Chondrocyte (in vitro differentiated cells): ENCODE results near the gene EN2. TPM values are rescaled to one million over a fixed set of nuclear protein-coding genes. Genes with fewer than 3 reads are reported as not detected.
A peak's percentile ranks its signal among the peaks of the same experiment; 100 is the strongest.

Experiments used
- DNase-seq: peaks from one replicate; pipeline ENCODE4 v3.0.0; 2021; ENCODE audit warnings: mixed read lengths, low spot score
- H3K27ac Mint-ChIP-seq: one replicate; pipeline ENCODE4 v1.8.0; 2021; ENCODE audit warnings: mild to moderate bottlenecking, moderate library complexity, mixed read lengths; ENCODE audit not compliant: unreplicated experiment
- H3K27me3 Mint-ChIP-seq: 2 replicates; pipeline ENCODE4 v1.8.0; 2021; ENCODE audit warnings: low read depth, mixed read lengths
- H3K36me3 Mint-ChIP-seq: 2 replicates; pipeline ENCODE4 v1.8.0; 2021; ENCODE audit warnings: low read depth, mixed read lengths
- H3K4me1 Mint-ChIP-seq: 2 replicates; pipeline ENCODE4 v1.8.0; 2021; ENCODE audit warnings: low read depth, mild to moderate bottlenecking, mixed read lengths
- H3K4me3 Mint-ChIP-seq: one replicate; pipeline ENCODE4 v1.8.0; 2021; ENCODE audit warnings: mild to moderate bottlenecking, moderate library complexity, mixed read lengths; ENCODE audit not compliant: unreplicated experiment
- H3K9me3 Mint-ChIP-seq: 2 replicates; pipeline ENCODE4 v1.8.0; 2021; ENCODE audit warnings: low read depth, mixed read lengths
- long read RNA-seq: library from polyadenylated mRNA; stranded (forward); transcript quantifications from one replicate; pipeline ENCODE4 v2.0.0, GENCODE V29; 2021
- total RNA-seq: library from RNA; stranded (reverse); gene quantifications from 3 replicates; pipeline ENCODE4 v1.2.1, GENCODE V29; 2021
- TF ChIP-seq, protein P1 (sequence below): fragments of 200-600 bp; sonication (generic); IDR thresholded peaks from 2 replicates; pipeline ENCODE4 v1.5.0; 2021; ENCODE audit warnings: antibody characterized with exemption, mild to moderate bottlenecking, moderate library complexity

EN2 gene
- 0.15 to 0.99 TPM (median 0.15 TPM) in 3 replicates for total RNA-seq
- long read RNA-seq, partial matches to known transcripts, result 0 of 2 reads
- long read RNA-seq, other reads (novel, unspliced or antisense), result 0 of 2 reads

DNA sequence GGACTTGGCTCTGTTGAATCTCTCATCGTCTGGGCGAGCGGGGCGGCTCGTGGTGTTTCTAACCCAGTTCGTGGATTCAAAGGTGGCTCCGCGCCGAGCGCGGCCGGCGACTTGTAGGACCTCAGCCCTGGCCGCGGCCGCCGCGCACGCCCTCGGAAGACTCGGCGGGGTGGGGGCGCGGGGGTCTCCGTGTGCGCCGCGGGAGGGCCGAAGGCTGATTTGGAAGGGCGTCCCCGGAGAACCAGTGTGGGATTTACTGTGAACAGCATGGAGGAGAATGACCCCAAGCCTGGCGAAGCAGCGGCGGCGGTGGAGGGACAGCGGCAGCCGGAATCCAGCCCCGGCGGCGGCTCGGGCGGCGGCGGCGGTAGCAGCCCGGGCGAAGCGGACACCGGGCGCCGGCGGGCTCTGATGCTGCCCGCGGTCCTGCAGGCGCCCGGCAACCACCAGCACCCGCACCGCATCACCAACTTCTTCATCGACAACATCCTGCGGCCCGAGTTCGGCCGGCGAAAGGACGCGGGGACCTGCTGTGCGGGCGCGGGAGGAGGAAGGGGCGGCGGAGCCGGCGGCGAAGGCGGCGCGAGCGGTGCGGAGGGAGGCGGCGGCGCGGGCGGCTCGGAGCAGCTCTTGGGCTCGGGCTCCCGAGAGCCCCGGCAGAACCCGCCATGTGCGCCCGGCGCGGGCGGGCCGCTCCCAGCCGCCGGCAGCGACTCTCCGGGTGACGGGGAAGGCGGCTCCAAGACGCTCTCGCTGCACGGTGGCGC, at the start of gene EN2:
Gene EN2, plus strand, starts transcription at position 19 of the 767 bp plus-strand sequence. Its CDS starts 249 bp downstream, at position 268.
- Mint-ChIP-seq H3K4me1 (peaks cover 16% of the 10 kb centered on the region), H3K4me3 (peak within 1 kb of the TSS; percentile 67), H3K36me3 (no peaks in the 10 kb centered on the region), H3K27ac (no peak within 1 kb of the TSS), H3K27me3 (peaks cover 60% of the 10 kb centered on the region), H3K9me3 (no peaks in the 10 kb centered on the region)
- no peak for DNase-seq
- TF ChIP-seq, protein P1, sequence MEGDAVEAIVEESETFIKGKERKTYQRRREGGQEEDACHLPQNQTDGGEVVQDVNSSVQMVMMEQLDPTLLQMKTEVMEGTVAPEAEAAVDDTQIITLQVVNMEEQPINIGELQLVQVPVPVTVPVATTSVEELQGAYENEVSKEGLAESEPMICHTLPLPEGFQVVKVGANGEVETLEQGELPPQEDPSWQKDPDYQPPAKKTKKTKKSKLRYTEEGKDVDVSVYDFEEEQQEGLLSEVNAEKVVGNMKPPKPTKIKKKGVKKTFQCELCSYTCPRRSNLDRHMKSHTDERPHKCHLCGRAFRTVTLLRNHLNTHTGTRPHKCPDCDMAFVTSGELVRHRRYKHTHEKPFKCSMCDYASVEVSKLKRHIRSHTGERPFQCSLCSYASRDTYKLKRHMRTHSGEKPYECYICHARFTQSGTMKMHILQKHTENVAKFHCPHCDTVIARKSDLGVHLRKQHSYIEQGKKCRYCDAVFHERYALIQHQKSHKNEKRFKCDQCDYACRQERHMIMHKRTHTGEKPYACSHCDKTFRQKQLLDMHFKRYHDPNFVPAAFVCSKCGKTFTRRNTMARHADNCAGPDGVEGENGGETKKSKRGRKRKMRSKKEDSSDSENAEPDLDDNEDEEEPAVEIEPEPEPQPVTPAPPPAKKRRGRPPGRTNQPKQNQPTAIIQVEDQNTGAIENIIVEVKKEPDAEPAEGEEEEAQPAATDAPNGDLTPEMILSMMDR, result no peak

DNA sequence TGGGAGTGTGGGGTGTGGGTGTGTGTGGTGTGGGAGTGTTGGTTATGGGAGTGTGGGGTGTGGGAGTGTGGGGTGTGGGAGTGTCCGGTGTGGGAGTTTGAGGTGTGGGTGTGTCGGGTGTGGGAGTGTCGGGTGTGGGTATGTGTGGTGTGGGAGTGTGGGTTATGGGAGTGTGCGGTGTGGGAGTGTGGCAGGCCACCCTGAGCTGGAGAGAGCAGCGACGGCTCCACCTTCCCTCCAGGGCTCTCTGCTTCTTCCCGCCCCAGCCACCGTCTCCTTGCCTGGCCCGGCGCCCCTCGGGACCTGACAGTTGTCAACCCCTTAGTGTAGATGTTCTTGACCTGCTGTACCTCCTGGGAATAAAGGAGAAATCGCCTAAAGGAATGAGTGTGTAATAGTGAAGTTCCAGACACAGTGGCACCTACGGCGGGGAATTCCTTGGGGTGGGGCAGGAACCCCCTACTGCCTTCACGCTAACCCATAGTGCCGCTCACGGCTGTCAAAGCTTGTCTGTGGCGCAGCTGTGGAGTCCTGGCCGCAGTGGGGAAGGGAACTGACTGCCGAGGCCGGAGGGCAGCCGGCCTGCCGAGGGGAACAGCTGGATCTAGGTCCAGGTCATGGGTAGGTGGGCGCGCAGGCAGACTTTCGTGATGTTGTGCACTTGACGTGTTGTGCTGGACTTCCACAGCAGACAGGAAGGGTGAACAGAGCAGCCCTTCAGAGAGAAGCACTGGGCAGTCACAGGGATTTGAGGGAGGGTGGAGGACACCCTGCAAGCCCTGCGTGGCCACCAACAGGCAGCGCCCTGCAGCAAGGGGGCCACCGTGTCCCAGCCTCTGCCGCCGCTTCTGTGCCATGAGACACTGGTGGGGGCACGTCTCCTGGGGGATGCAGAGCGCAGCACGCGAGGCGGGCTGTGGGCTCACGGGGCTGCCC, 49.0 kb upstream of the EN2 start:
- Mint-ChIP-seq H3K27me3 (peaks cover 37% of the 10 kb centered on the region), H3K36me3 (peaks cover 2% of the 10 kb centered on the region), H3K4me3 (no peak overlapping the region), H3K4me1 (peaks cover 5% of the 10 kb centered on the region), H3K27ac (no peak overlapping the region), H3K9me3 (no peaks in the 10 kb centered on the region)
- no peak for DNase-seq
- TF ChIP-seq, protein P1, result no peak

DNA sequence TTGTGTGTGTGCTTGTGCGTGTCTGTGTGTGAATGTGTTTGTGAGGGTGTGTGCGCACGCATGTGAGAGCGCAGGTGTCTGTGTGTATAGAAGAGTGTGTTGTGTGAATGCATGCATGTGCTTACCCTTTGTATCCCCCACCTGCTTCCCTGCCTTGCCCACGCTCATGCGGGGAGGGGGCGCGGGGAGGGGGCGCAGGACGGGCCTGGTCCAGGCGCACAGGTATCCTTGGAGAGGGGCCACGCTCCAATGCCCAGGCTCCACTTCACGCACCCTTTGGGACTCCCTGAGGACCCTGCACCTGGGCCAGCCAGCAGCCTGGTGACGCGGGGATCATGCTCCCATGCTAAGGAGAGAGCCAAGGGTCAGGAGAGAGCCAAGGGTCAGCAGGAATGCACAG, 47.9 kb upstream of the EN2 start:
- H3K4me3 Mint-ChIP-seq, result no peak overlapping the region
- no peak overlapping the region for H3K27ac Mint-ChIP-seq
- TF ChIP-seq, protein P1, result no peak
- peaks cover 33% of the 10 kb centered on the region for H3K27me3 Mint-ChIP-seq
- DNase-seq, result no peak
- H3K4me1 Mint-ChIP-seq, result peaks cover 5% of the 10 kb centered on the region
- no peaks in the 10 kb centered on the region for H3K9me3 Mint-ChIP-seq
- peaks cover 2% of the 10 kb centered on the region for H3K36me3 Mint-ChIP-seq

DNA sequence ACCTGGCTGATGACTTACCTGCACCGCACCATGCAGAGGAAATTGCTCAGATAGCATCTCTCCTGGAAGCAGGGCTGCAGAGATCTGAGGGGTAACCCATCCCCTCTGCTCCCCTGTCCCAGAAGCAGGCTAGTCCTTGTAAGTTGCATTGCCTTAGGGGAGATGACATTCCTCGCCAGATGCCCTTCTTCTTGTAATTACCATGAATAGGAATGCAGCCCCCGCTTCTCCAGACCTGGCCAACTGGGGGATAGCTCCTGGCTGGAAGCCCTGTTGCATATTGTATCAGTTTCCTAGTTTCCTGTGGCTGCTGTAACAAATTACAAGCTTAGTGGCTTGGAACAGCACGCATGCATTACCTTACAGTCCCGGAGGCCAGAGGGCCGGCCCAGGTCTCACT, 47.5 kb upstream of the EN2 start:
- no peak overlapping the region for H3K4me3 Mint-ChIP-seq
- DNase-seq, result no peak
- no peaks in the 10 kb centered on the region for H3K9me3 Mint-ChIP-seq
- H3K27ac Mint-ChIP-seq, result no peak overlapping the region
- peaks cover 32% of the 10 kb centered on the region for H3K27me3 Mint-ChIP-seq
- H3K36me3 Mint-ChIP-seq, result peaks cover 2% of the 10 kb centered on the region
- TF ChIP-seq, protein P1, result no peak
- peaks cover 5% of the 10 kb centered on the region for H3K4me1 Mint-ChIP-seq

DNA sequence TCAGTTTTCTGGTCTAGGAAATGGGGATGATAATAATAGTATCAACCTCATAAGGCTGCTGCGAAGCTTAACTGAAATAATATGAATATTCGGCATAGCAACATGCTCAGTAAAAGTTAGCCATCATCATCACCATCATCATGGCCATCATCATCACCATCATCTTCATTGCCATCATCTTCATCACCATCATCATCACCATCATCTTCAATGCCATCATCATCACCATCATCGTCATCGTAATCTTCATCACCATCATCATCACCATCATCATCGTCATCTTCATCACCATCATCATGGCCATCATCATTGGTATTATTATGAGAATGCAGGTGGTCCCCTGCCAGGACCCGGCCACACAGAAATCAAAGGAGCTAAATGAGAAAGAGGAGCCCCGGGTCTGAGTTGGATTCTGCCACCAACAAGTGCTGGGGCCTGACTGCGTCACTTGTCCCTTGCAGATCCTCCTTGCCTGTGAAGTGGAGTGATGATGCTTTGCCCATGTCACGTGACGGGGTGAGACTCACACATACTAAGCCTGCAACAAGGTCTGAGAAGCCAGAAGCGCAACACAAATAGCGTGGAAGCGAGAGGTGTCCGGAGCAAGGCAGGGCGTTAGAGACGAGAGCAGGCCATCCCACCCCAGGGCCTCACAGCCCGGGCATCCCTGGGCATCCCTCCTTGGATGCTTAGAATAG, 46.1 kb upstream of the EN2 start:
- no peaks in the 10 kb centered on the region for H3K9me3 Mint-ChIP-seq
- H3K4me3 Mint-ChIP-seq, result no peak overlapping the region
- peaks cover 2% of the 10 kb centered on the region for H3K36me3 Mint-ChIP-seq
- peaks cover 5% of the 10 kb centered on the region for H3K4me1 Mint-ChIP-seq
- DNase-seq, result no peak
- TF ChIP-seq, protein P1, result no peak
- no peak overlapping the region for H3K27ac Mint-ChIP-seq
- peaks cover 22% of the 10 kb centered on the region for H3K27me3 Mint-ChIP-seq
